Endothelial cell of umbilical vein (primary cell): Measurements from ENCODE around the gene RGS7. TPM values are rescaled to one million over a fixed set of nuclear protein-coding genes. Genes with fewer than 3 reads are reported as not detected.
A peak's percentile ranks its signal among the peaks of the same experiment; 100 is the strongest.

Source experiments
- BruUV-seq: library from RNA; stranded (reverse); fragments of 400-500 nt; replicated peaks from 2 replicates; lab custom pipeline; 2021; lab: Mats Ljungman, UMichigan
- CTCF ChIA-PET: fragments of 300-600, 350-600 bp; sonication (Branson Sonifier 250); formaldehyde crosslinking; loops from one replicate; lab custom pipeline; 2021; ENCODE audit warnings: antibody characterized with exemption, inconsistent platforms; lab: Charles Lee
- POLR2A ChIA-PET: fragments of 300-600, 350-600 bp; sonication (Branson Sonifier 250); formaldehyde crosslinking; loops from one replicate; lab custom pipeline; 2021; ENCODE audit warnings: antibody characterized with exemption, inconsistent platforms; lab: Charles Lee
- DNase-seq: peaks from one replicate; pipeline ENCODE4 v3.0.0-alpha.2; 2011; ENCODE audit warnings: low read depth, low spot score
- FAIRE-seq: peaks from 2 replicates; lab custom pipeline; 2011; peaks lifted over from hg19 to GRCh38; lab: Jason Lieb, UNC
- H2AFZ ChIP-seq: 2 replicates; pipeline ENCODE4 v1.6.0; 2012; ENCODE audit warnings: low read depth, low read length, control low read depth, inconsistent platforms
- H3K27ac ChIP-seq: 2 replicates; pipeline ENCODE4 v1.5.1; 2011; ENCODE audit warnings: low read depth, mild to moderate bottlenecking, control low read depth, low read length, moderate library complexity; ENCODE audit not compliant: insufficient read depth
- H3K27me3 ChIP-seq, 2 experiments: 2 replicates each; pipeline versions ENCODE4 v1.6.0 to v1.6.1; 2011; ENCODE audit warnings: low read length in 2 of 2, mixed read lengths in 1 of 2; ENCODE audit not compliant: control insufficient read depth in 2 of 2, insufficient read depth in 2 of 2
- H3K36me3 ChIP-seq, 2 experiments: 2 replicates in 1 of 2; 3 replicates in 1 of 2; pipeline ENCODE4 v1.5.1; 2011; ENCODE audit warnings: low read length in 2 of 2, mild to moderate bottlenecking in 1 of 2, moderate library complexity in 1 of 2; ENCODE audit not compliant: control insufficient read depth in 2 of 2, insufficient read depth in 2 of 2; ENCODE audit errors: extremely low read depth in 1 of 2
- H3K4me1 ChIP-seq: 3 replicates; pipeline ENCODE4 v1.5.1; 2011; ENCODE audit warnings: mild to moderate bottlenecking, low read length; ENCODE audit not compliant: control insufficient read depth, insufficient read depth; ENCODE audit errors: extremely low read depth
- H3K4me2 ChIP-seq: 2 replicates; pipeline ENCODE4 v1.6.1; 2011; ENCODE audit warnings: low read length, control low read depth, mixed read lengths; ENCODE audit not compliant: insufficient read depth
- H3K4me3 ChIP-seq, 3 experiments: fragments of 200-600 bp in 1 of 3; sonication (generic), shearing (Covaris generic) in 1 of 3; replicated peaks in 1 of 3; 2 replicates each; pipeline ENCODE4 v1.5.1; 2011 to 2016; ENCODE audit warnings: control low read depth in 3 of 3, low read length in 3 of 3, mild to moderate bottlenecking in 2 of 3, inconsistent platforms in 1 of 3, low read depth in 1 of 3, moderate library complexity in 1 of 3; ENCODE audit not compliant: insufficient read depth in 1 of 3
- H3K79me2 ChIP-seq: 2 replicates; pipeline ENCODE4 v1.6.0; 2012; ENCODE audit warnings: low read length, inconsistent platforms; ENCODE audit not compliant: control insufficient read depth, insufficient read depth
- H3K9ac ChIP-seq: replicated peaks from 2 replicates; pipeline ENCODE3; 2011; ENCODE audit warnings: low read length, control low read depth; ENCODE audit not compliant: insufficient read depth; ENCODE audit errors: extremely low read depth
- H3K9me1 ChIP-seq: replicated peaks from 3 replicates; pipeline ENCODE4 v1.6.0; 2011; ENCODE audit warnings: mild to moderate bottlenecking, low read length; ENCODE audit not compliant: control insufficient read depth, insufficient read depth; ENCODE audit errors: extremely low read depth
- H3K9me3 ChIP-seq: replicated peaks from 2 replicates; pipeline ENCODE4 v1.5.1; 2012; ENCODE audit warnings: low read length, inconsistent platforms; ENCODE audit not compliant: control insufficient read depth, insufficient read depth
- H4K20me1 ChIP-seq: replicated peaks from 2 replicates; pipeline ENCODE3; 2011; ENCODE audit warnings: mild to moderate bottlenecking, low read length; ENCODE audit not compliant: control insufficient read depth, insufficient read depth; ENCODE audit errors: extremely low read depth
- CTCF ChIP-seq, 2 donors: IDR thresholded peaks; 1 replicate in 1 of 2; 2 replicates in 1 of 2; pipeline ENCODE4 v1.5.1; 2011; ENCODE audit warnings: low read length in 2 of 2, mild to moderate bottlenecking in 2 of 2, moderate library complexity in 2 of 2, control low read depth in 1 of 2, inconsistent platforms in 1 of 2, low read depth in 1 of 2; ENCODE audit not compliant: insufficient read depth in 1 of 2; ENCODE audit errors: extremely low read depth in 1 of 2
- EZH2 ChIP-seq: IDR thresholded peaks from 2 replicates; pipeline ENCODE4 v1.6.1; 2012; ENCODE audit warnings: borderline replicate concordance, low read depth, mild to moderate bottlenecking, moderate library complexity, low read length, inconsistent platforms; ENCODE audit not compliant: severe bottlenecking
- FOS ChIP-seq: IDR thresholded peaks from 2 replicates; pipeline ENCODE4 v1.6.1; 2011; ENCODE audit warnings: mild to moderate bottlenecking, low read length, moderate library complexity, borderline replicate concordance; ENCODE audit not compliant: insufficient read depth
- GATA2 ChIP-seq: IDR thresholded peaks from 2 replicates; pipeline ENCODE4 v1.7.0; 2011; ENCODE audit warnings: low read depth, mild to moderate bottlenecking, moderate library complexity, mixed read lengths, low read length; ENCODE audit not compliant: insufficient read length, insufficient read depth
- JUN ChIP-seq: IDR thresholded peaks from 2 replicates; pipeline ENCODE4 v1.6.1; 2011; ENCODE audit warnings: borderline replicate concordance, low read depth; ENCODE audit not compliant: insufficient read length, insufficient read depth
- MAX ChIP-seq: IDR thresholded peaks from 2 replicates; pipeline ENCODE4 v1.6.1; 2011; ENCODE audit not compliant: insufficient read depth, insufficient read length
- MYC ChIP-seq: IDR thresholded peaks from one replicate; pipeline ENCODE4 v1.6.1; 2011; ENCODE audit warnings: mild to moderate bottlenecking, low read depth, low read length
- POLR2A ChIP-seq: IDR thresholded peaks from 2 replicates; pipeline ENCODE4 v1.6.1; 2012; ENCODE audit warnings: low read depth, mild to moderate bottlenecking, control low read depth, low read length
- POLR2AphosphoS5 ChIP-seq: IDR thresholded peaks from 2 replicates; pipeline ENCODE4 v1.6.1; 2012; ENCODE audit warnings: low read depth, mild to moderate bottlenecking, control low read depth, low read length, moderate library complexity; ENCODE audit not compliant: insufficient read depth
- dilution Hi-C: fragments of 300-500 bp; cut with MboI; formaldehyde crosslinking; loops from one replicate; pipeline ENCODE4 v1.15.0; 2019; ENCODE audit warnings: low sequenced_read_pairs; ENCODE audit not compliant: extremely low pct_ligation_motif_present
- intact Hi-C: fragments of 100-400 bp; cut with micrococcal nuclease; formaldehyde crosslinking; loops from one replicate; pipeline ENCODE4 v1.10.0; 2022
- polyA plus RNA-seq, 4 experiments: library from polyadenylated mRNA; depleted of rRNA in 3 of 4; stranded (reverse) in 3 of 4; unstranded in 1 of 4; fragments of >200 nt; gene quantifications; 2 replicates each; pipeline versions ENCODE4 v1.2.1 to v1.2.3, GENCODE V29; 2011 to 2012; ENCODE audit warnings: missing spikeins in 1 of 4
- total RNA-seq: library from RNA; stranded (reverse); gene quantifications from 2 replicates; pipeline ENCODE4 v1.2.3, GENCODE V29; 2021

Gene RGS7
- total and polyA plus RNA-seq, 2 donors (not counting 3 experiments of a cell fraction or from before 2014, with no cell fraction given) = 0.43 to 0.44 TPM

- intact Hi-C loops (no loop called here), dilution Hi-C loops (no loop called here)
- no peaks in the 10 kb centered on the region for H3K4me1 ChIP-seq
- ChIA-PET CTCF (no interaction called here), POLR2A (no interaction called here)
- TF ChIP-seq GATA2 (no peak), FOS (peak; percentile 53)
- DNase-seq (no peak), FAIRE-seq (no peak)
- peaks cover 3% of the 10 kb centered on the region for H3K9me3 ChIP-seq
- no peak overlapping the region for H2AFZ ChIP-seq
- no TSS peak for BruUV-seq
- H3K4me3 ChIP-seq = no peak overlapping the region
- H3K9me1 ChIP-seq = no peaks in the 10 kb centered on the region
- H3K4me2 ChIP-seq = no peak overlapping the region
- no peak overlapping the region for H3K9ac ChIP-seq
- H3K27me3 ChIP-seq = no peaks in the 10 kb centered on the region
- H3K27ac ChIP-seq = no peak overlapping the region
- H4K20me1 ChIP-seq = no peaks in the 10 kb centered on the region
- no peaks in the 10 kb centered on the region for H3K36me3 ChIP-seq
- no peaks in the 10 kb centered on the region for H3K79me2 ChIP-seq
Observed at GRCh38 chr1:241265428-241265827, 91.6 kb downstream of the RGS7 start.

DNA sequence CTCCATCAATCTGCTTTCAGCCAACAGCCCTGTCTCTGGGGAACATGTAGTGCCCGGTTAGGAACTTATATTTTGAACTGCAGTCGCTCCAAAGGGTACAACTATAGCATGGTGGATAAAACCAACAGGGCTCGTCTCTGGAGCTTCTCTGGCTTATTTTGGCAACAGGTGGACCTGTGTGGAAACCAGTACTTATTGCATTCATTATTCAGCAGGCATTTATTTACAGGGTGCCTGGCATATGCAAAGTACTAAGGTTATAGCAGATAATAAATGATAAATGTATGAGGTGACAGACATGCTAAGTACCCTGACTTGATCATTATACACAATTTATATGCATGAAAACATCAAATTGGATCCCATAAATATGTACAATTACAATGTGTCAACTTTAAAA, 93.7 kb downstream of the RGS7 start:
- POLR2A ChIA-PET = no interaction called here
- FAIRE-seq = no peak
- TF ChIP-seq GATA2 (no peak), MYC (no peak), EZH2 (no peak), JUN (no peak), CTCF (IDR thresholded peaks at IDR 0.05; ENCODE audit: extremely low read depth in 1 of 2, insufficient read depth in 1 of 2, low read depth in 1 of 2, low read length in 2 of 2) (no peak), FOS (no peak), POLR2AphosphoS5 (no peak), POLR2A (no peak), MAX (no peak)
- intact Hi-C loops (no loop called here), dilution Hi-C loops (no loop called here)
- DNase-seq = no peak
- Histone ChIP-seq H3K4me2 (no peak overlapping the region), H3K79me2 (no peaks in the 10 kb centered on the region), H3K27me3 (no peaks in the 10 kb centered on the region), H3K9me1 (no peaks in the 10 kb centered on the region), H2AFZ (no peak overlapping the region), H3K4me1 (no peaks in the 10 kb centered on the region), H3K9ac (no peak overlapping the region), H3K36me3 (no peaks in the 10 kb centered on the region), H3K9me3 (peaks cover 3% of the 10 kb centered on the region), H4K20me1 (no peaks in the 10 kb centered on the region), H3K4me3 (no peak overlapping the region), H3K27ac (no peak overlapping the region)
- no TSS peak for BruUV-seq
- CTCF ChIA-PET = no interaction called here
